ENCODE measurements around the gene AADACL4. TPM values are rescaled to one million over a fixed set of nuclear protein-coding genes. Genes with fewer than 3 reads are reported as not detected.

Gene AADACL4
- total RNA-seq, 1 experiment from 2014 or later: not detected

DNA sequence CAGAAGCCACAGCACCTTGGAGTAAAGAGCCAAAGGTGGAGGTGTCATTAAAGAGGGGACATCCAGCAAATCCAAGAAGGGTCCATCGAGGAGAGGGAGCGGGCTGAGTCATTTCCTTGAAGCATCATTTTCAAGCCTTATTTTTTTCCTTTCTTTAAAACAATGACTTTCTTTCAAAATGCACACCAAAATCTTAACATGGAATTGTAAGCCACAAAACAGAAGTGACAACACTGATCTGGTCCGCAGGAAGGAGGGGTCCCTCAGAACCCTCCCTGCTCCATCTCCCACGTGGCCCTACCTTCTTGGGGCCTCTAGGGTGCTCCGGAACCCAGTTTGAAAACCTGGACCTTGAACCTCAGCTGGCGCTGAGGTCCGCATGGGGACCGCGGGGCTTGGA, 40.7 kb upstream of the AADACL4 start:
- intact Hi-C loops (cut with micrococcal nuclease; ENCODE audit: unreplicated experiment) (no loop called here), in situ Hi-C loops (cut with HindIII; ENCODE audit: low pct_unique_long_range_greater_than_20kb, low sequenced_read_pairs) (no loop called here)
- H3K4me1 ChIP-seq (ENCODE audit: control insufficient read depth, insufficient read depth, low read length): peaks cover 74% of the 10 kb centered on the region
- TF ChIP-seq, protein P1, sequence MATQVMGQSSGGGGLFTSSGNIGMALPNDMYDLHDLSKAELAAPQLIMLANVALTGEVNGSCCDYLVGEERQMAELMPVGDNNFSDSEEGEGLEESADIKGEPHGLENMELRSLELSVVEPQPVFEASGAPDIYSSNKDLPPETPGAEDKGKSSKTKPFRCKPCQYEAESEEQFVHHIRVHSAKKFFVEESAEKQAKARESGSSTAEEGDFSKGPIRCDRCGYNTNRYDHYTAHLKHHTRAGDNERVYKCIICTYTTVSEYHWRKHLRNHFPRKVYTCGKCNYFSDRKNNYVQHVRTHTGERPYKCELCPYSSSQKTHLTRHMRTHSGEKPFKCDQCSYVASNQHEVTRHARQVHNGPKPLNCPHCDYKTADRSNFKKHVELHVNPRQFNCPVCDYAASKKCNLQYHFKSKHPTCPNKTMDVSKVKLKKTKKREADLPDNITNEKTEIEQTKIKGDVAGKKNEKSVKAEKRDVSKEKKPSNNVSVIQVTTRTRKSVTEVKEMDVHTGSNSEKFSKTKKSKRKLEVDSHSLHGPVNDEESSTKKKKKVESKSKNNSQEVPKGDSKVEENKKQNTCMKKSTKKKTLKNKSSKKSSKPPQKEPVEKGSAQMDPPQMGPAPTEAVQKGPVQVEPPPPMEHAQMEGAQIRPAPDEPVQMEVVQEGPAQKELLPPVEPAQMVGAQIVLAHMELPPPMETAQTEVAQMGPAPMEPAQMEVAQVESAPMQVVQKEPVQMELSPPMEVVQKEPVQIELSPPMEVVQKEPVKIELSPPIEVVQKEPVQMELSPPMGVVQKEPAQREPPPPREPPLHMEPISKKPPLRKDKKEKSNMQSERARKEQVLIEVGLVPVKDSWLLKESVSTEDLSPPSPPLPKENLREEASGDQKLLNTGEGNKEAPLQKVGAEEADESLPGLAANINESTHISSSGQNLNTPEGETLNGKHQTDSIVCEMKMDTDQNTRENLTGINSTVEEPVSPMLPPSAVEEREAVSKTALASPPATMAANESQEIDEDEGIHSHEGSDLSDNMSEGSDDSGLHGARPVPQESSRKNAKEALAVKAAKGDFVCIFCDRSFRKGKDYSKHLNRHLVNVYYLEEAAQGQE (IDR thresholded peaks at IDR 0.05; ENCODE audit: insufficient read depth in 1 of 2, low read depth in 2 of 2, low read length in 1 of 2): no peak
- no peak for TF ChIP-seq TCF7L2 (IDR thresholded peaks at IDR 0.05; ENCODE audit: low read depth, low read length)
- no peak for TF ChIP-seq POLR2AphosphoS5 (IDR thresholded peaks at IDR 0.05; ENCODE audit: low read depth, low read length)
- TF ChIP-seq, protein P2, sequence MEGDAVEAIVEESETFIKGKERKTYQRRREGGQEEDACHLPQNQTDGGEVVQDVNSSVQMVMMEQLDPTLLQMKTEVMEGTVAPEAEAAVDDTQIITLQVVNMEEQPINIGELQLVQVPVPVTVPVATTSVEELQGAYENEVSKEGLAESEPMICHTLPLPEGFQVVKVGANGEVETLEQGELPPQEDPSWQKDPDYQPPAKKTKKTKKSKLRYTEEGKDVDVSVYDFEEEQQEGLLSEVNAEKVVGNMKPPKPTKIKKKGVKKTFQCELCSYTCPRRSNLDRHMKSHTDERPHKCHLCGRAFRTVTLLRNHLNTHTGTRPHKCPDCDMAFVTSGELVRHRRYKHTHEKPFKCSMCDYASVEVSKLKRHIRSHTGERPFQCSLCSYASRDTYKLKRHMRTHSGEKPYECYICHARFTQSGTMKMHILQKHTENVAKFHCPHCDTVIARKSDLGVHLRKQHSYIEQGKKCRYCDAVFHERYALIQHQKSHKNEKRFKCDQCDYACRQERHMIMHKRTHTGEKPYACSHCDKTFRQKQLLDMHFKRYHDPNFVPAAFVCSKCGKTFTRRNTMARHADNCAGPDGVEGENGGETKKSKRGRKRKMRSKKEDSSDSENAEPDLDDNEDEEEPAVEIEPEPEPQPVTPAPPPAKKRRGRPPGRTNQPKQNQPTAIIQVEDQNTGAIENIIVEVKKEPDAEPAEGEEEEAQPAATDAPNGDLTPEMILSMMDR (IDR thresholded peaks at IDR 0.05): no peak
- no peak for TF ChIP-seq SIN3A (IDR thresholded peaks at IDR 0.05; ENCODE audit: borderline replicate concordance, insufficient read depth, low read depth, low read length)
- no peak overlapping the region for H3K4me3 ChIP-seq (ENCODE audit: low read depth in 2 of 2, low read length in 2 of 2)
- peak overlapping the region; percentile 96 for H3K27ac ChIP-seq (ENCODE audit: low read length)
- no TSS peak for BruUV-seq (replicated peaks)
- H3K9me3 ChIP-seq (ENCODE audit: control insufficient read depth, insufficient read depth, low read depth, low read length): no peaks in the 10 kb centered on the region
- ATAC-seq: no peak
- no peak for DNase-seq (ENCODE audit: low read depth, low spot score)
- no peaks in the 10 kb centered on the region for H3K27me3 ChIP-seq (ENCODE audit: control insufficient read depth, insufficient read depth, low read length)
- ChIA-PET CTCF (interaction anchor here (1.1 kb wide), 1 partner anchor 9 kb away, joined by 6 read pairs; no protein-coding TSS in a partner anchor), POLR2A (no interaction called here)
- H3K36me3 ChIP-seq (ENCODE audit: control insufficient read depth, insufficient read depth, low read length): no peaks in the 10 kb centered on the region

DNA sequence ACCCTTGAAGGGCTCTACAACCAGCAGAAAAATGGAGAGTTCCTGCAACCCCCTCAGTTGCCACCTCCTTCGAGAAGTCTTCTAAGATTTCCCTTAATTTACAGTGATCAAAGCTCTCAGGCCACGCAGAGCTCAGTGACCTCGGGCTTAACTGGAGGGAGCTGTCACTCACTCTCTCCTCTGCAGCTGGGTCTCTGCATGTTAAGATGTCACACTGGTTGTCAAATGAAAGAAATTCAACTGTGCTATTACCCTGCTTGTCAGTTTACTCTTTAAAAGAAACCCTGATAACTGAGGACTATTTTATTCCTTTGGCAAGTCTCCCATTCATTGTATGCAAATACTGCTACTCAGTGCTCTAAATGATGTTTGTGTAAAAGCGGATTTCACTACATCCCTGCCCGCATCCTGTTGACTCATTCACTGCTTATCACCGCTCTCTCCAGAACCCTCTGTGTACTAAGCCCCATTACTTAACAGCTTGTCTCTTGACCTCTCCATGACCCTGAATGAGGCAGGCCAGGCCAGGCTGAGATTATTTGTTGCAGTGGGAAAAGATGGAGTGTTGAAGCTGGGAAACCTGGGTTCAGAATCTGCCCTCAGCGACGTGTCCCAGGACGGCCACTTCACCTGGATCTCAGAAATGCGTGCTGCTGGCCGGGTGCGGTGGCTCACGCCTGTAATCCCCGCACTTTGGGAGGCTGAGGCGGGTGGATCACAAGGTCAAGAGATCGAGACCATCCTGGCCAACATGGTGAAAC, 39.6 kb upstream of the AADACL4 start:
- peak; percentile 91 for DNase-seq (ENCODE audit: low read depth, low spot score)
- H3K27ac ChIP-seq (ENCODE audit: low read length): peak overlapping the region; percentile 96
- in situ Hi-C loops (cut with HindIII; ENCODE audit: low pct_unique_long_range_greater_than_20kb, low sequenced_read_pairs) (no loop called here), intact Hi-C loops (cut with micrococcal nuclease; ENCODE audit: unreplicated experiment) (no loop called here)
- H3K4me1 ChIP-seq (ENCODE audit: control insufficient read depth, insufficient read depth, low read length): peaks cover 71% of the 10 kb centered on the region
- no peaks in the 10 kb centered on the region for H3K9me3 ChIP-seq (ENCODE audit: control insufficient read depth, insufficient read depth, low read depth, low read length)
- peak; percentile 90 for ATAC-seq
- no peaks in the 10 kb centered on the region for H3K36me3 ChIP-seq (ENCODE audit: control insufficient read depth, insufficient read depth, low read length)
- H3K4me3 ChIP-seq (ENCODE audit: low read depth in 2 of 2, low read length in 2 of 2): no peak overlapping the region
- ChIA-PET CTCF (interaction anchor here (1.1 kb wide), 1 partner anchor 10 kb away, joined by 6 read pairs; no protein-coding TSS in a partner anchor), POLR2A (interaction anchor here (0.7 to 1.0 kb wide), 2 partner anchors 94 to 152 kb away, joined by 4 to 13 read pairs; no protein-coding TSS in a partner anchor)
- TSS peak; percentile 8 for BruUV-seq (replicated peaks)
- no peaks in the 10 kb centered on the region for H3K27me3 ChIP-seq (ENCODE audit: control insufficient read depth, insufficient read depth, low read length)
- peak; percentile 93; the same call in 1 of the 2 replicates for TF ChIP-seq POLR2AphosphoS5 (IDR thresholded peaks at IDR 0.05; ENCODE audit: low read depth, low read length)
- peak; percentile 78; the same call in 1 of the 2 replicates for TF ChIP-seq TCF7L2 (IDR thresholded peaks at IDR 0.05; ENCODE audit: low read depth, low read length)
- TF ChIP-seq, protein P2 (IDR thresholded peaks at IDR 0.05): no peak
- TF ChIP-seq, protein P1 (IDR thresholded peaks at IDR 0.05; ENCODE audit: insufficient read depth in 1 of 2, low read depth in 2 of 2, low read length in 1 of 2): 0 out of 4 replicates have a peak, but pooled peaks of 1 of the 2 experiments have one; percentile 43
- 0 out of 2 replicates have a peak, but pooled peaks have one; percentile 53 for TF ChIP-seq SIN3A (IDR thresholded peaks at IDR 0.05; ENCODE audit: borderline replicate concordance, insufficient read depth, low read depth, low read length)

All from Panc1 (cell line).